ENCODE results near the gene E4F1. TPM values are rescaled to one million over a fixed set of nuclear protein-coding genes. Genes with fewer than 3 reads are reported as not detected.
A peak's percentile ranks its signal among the peaks of the same experiment; 100 is the strongest.

E4F1 gene
- total and polyA plus RNA-seq, 9 of the 15 experiments (the other 6 are each of a cell fraction or from before 2014, with no cell fraction given): 0.48 to 94.9 (median 20.4) TPM

- TF ChIP-seq RREB1 (CRISPR knock-in tag; IDR thresholded peaks at IDR 0.05): peak; percentile 57; the same call in 1 of the 2 replicates
- no peak for TF ChIP-seq ZNF23 (CRISPR knock-in tag; IDR thresholded peaks at IDR 0.05)
- TF ChIP-seq SMAD4 (CRISPR knock-in tag; conservative IDR thresholded peaks at IDR 0.05): peak; percentile 88
- TF ChIP-seq ZNF121 (CRISPR knock-in tag; conservative IDR thresholded peaks at IDR 0.05): no peak
- TF ChIP-seq ZNF175 (CRISPR knock-in tag; IDR thresholded peaks at IDR 0.05; ENCODE audit: low read depth): 0 out of 2 replicates have a peak, but pooled peaks have one; percentile 41
- TF ChIP-seq POLR2B (IDR thresholded peaks at IDR 0.05; ENCODE audit: low read depth, partially characterized antibody): peak; percentile 97
- peak; percentile 86 for TF ChIP-seq CXXC5 (CRISPR knock-in tag; IDR thresholded peaks at IDR 0.05)
- TF ChIP-seq RBM22 (IDR thresholded peaks at IDR 0.05; ENCODE audit: low read depth, low read length, poor library complexity, severe bottlenecking): peak; percentile 71
- no peak for TF ChIP-seq SRSF9 (IDR thresholded peaks at IDR 0.05; ENCODE audit: borderline replicate concordance, low read depth, low read length)
- no peak for TF ChIP-seq ILK (tag; IDR thresholded peaks at IDR 0.05; ENCODE audit: borderline replicate concordance, low read depth)
- TF ChIP-seq TCF7 (IDR thresholded peaks at IDR 0.05; ENCODE audit: borderline replicate concordance): no peak
- TF ChIP-seq ZNF184 (CRISPR knock-in tag; IDR thresholded peaks at IDR 0.05): no peak
- no peak for TF ChIP-seq CCAR2 (IDR thresholded peaks at IDR 0.05; ENCODE audit: low read depth, low read length)
- TF ChIP-seq SREBF1 (IDR thresholded peaks at IDR 0.05; ENCODE audit: borderline replicate concordance, low read depth, low read length): no peak
- TF ChIP-seq ZNF324 (CRISPR knock-in tag; IDR thresholded peaks at IDR 0.05): no peak
- no peak for TF ChIP-seq ZNF655 (CRISPR knock-in tag; IDR thresholded peaks at IDR 0.05)
- peak; percentile 87 for TF ChIP-seq ZFPM2 (CRISPR knock-in tag; IDR thresholded peaks at IDR 0.05)
- TF ChIP-seq CEBPZ (IDR thresholded peaks at IDR 0.05; ENCODE audit: borderline replicate concordance, low read depth, low read length): no peak
Measured at GRCh38 chr16:2267913-2268666, 44.7 kb downstream of the E4F1 start, which contains the start of gene RNPS1 (continued).

Measured in K562 (cell line).